Ovary (tissue), 3 donors: ENCODE measurements around the gene PRXL2B.

Experiments
- EP300 ChIP-seq: sonication (generic); formaldehyde crosslinking; IDR thresholded peaks from one replicate; pipeline ENCODE4 v1.6.1; 2017; ENCODE audit warnings: antibody characterized with exemption
- POLR2A ChIP-seq: fragments of 450-650 bp; IDR thresholded peaks from one replicate; pipeline ENCODE4 v1.6.1; 2017; ENCODE audit warnings: antibody characterized with exemption, mild to moderate bottlenecking, moderate library complexity
- TF ChIP-seq, protein P1 (sequence below), 3 donors: fragments of 450-650 bp in 2 of 3; fragments of 200-600 bp in 1 of 3; IDR thresholded peaks; one replicate each; pipeline versions ENCODE4 v1.5.1 to v1.8.0; 2016 to 2022; ENCODE audit warnings: antibody characterized with exemption in 3 of 3, mild to moderate bottlenecking in 1 of 3
- donor health status: DM: no; HTN: no; CAD: no.

GRCh38 chr1:2540816-2541492, 45.6 kb upstream of the PRXL2B start:
- TF ChIP-seq, protein P1, sequence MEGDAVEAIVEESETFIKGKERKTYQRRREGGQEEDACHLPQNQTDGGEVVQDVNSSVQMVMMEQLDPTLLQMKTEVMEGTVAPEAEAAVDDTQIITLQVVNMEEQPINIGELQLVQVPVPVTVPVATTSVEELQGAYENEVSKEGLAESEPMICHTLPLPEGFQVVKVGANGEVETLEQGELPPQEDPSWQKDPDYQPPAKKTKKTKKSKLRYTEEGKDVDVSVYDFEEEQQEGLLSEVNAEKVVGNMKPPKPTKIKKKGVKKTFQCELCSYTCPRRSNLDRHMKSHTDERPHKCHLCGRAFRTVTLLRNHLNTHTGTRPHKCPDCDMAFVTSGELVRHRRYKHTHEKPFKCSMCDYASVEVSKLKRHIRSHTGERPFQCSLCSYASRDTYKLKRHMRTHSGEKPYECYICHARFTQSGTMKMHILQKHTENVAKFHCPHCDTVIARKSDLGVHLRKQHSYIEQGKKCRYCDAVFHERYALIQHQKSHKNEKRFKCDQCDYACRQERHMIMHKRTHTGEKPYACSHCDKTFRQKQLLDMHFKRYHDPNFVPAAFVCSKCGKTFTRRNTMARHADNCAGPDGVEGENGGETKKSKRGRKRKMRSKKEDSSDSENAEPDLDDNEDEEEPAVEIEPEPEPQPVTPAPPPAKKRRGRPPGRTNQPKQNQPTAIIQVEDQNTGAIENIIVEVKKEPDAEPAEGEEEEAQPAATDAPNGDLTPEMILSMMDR (IDR thresholded peaks at IDR 0.05) = no peak
- TF ChIP-seq POLR2A (no peak), EP300 (no peak)
